Globus pallidus (tissue), 1 donor: ENCODE measurements around the gene SMKR1.
"Not testable (repeated sequence)": the region's sequence is repeated elsewhere in the genome, so short reads cannot be mapped to it uniquely, and the experiment has no call there.

ENCODE experiments used
- DNase-seq: peaks from one replicate; pipeline ENCODE4 v3.0.0-alpha.2; 2015; ENCODE audit warnings: low spot score

Gene SMKR1

DNA sequence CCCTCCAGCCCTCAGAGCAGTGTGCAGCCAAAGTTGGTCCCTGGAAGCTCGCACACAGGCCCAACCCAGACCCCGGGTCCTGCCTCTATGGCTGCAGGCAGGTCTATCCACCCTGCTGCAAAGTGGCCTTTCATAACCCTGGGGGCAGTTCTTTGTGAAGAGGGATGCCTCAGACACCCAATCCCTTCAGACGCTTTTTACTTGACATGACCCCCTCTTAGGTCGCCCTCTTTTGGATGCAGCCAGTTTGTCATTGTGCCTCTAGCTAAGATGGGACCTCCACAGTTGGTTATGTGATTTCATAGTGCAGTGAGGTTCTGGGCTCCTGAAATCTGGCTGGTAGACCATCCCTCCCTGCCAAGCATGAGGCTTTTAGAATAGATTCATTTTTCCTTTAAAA, 27.3 kb downstream of the SMKR1 start:
- no peak for DNase-seq

DNA sequence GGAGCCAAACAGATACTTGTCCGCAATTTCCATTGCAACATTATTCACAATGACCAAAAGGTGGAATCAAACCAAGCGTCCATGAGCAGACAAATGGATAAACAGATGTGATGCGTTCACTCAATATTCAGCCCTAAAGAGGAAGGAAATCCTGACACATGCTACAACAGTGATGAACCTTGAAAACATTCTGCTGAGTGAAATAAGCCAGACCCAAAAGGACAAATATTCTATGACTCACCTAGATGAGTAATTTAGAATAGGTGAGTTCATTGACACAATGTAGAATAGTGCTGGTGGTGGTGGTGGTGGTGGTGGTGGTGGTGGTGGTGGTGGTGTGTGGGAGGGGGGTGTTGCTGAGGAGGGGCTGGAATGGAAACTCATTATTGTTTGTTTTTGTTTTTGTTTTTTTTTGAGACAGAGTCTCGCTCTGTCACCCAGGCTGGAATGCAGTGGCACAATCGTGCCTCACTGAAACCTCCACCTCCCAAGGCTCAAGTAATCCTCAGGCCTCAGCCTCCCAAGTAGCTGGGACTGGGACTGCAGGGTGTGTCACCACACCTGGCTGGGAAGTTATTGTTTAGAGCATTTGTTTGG, 28.6 kb downstream of the SMKR1 start:
- no peak for DNase-seq

DNA sequence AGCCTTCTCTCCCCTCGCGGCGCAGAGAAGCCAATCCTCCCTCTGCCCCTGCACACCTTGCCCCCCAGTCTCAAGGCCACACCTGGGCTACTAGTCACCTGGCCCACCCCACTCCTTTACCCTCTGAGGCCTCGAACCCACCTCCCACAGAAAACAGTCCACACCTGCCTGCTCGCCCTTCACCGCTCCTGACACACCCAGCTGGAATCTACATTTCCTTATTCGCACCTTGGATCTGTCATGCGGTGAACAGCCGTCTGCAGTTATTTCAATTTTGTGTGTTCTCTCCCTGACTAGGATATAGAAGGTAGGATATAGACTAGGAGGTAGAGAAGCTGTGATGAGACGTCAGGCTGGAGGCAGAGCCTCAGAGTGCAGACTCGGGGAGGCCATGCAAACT, 29.4 kb downstream of the SMKR1 start:
- DNase-seq, result no peak

GRCh38 chr7:129532375-129532774, 30.0 kb downstream of the SMKR1 start:
- no peak for DNase-seq

- not testable (repeated sequence) for DNase-seq
Measured at GRCh38 chr7:129534558-129535274, 32.4 kb downstream of the SMKR1 start.

DNA sequence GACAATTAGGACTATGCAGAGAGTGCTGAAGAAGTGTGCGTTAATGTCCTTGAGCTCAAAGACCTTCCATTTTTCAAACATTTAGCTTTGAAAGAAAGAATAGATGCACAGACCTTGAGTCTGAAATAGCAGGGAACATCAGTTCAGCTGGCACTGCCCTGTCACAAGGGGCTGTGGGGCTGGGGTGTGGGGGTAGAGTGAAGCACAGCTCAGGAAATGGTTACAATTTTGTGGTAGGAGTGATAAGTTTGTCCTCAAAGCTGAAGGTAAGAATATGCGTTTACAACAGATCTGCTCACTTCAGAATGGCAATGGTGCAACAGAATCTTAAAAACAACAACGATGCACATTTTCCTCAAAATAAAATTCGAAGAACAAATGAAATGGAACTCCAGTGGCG, 33.6 kb downstream of the SMKR1 start:
- no peak for DNase-seq

DNA sequence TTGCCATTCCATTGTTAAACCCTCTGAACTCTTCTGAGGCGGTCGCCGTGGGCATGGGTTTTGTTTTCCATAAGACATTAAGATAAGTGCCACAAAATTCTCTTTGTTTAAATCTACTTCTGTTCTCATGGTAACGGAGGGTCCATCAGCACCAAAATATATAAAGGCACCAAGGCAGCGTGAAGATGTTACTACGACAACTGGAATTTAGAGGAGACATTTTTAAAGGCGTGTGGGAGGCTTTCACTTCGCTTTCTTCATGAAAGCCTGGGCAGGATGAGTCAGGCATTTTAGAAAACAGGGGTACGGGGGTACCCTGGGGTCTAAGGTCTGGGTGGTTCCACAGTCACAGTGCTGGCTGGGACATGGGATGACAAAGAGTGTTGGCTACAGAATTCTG, 34.0 kb downstream of the SMKR1 start:
- no peak for DNase-seq

DNA sequence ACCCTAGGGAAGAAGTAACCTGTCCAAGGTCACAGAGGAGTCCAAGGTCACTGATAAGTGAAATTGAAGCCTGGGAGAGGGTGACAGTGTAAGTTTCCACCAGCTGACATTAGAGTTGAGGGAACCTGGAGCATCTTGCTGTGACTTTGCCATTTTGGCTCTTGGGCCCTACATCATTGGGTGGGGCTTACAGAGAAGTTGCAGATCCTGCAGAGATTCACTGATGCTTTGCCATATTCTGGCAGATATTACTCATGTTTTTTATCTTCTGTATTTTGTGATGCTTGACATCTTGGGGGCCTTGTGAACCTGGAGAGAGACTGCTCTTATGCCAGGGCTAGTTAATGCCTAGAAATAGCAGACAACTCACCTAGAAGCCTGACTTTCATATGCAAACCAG, 36.5 kb downstream of the SMKR1 start:
- no peak for DNase-seq

GRCh38 chr7:129540340-129540739, 38.0 kb downstream of the SMKR1 start:
- DNase-seq, result no peak

GRCh38 chr7:129544700-129545099, 42.4 kb downstream of the SMKR1 start:
- DNase-seq, result no peak

DNA sequence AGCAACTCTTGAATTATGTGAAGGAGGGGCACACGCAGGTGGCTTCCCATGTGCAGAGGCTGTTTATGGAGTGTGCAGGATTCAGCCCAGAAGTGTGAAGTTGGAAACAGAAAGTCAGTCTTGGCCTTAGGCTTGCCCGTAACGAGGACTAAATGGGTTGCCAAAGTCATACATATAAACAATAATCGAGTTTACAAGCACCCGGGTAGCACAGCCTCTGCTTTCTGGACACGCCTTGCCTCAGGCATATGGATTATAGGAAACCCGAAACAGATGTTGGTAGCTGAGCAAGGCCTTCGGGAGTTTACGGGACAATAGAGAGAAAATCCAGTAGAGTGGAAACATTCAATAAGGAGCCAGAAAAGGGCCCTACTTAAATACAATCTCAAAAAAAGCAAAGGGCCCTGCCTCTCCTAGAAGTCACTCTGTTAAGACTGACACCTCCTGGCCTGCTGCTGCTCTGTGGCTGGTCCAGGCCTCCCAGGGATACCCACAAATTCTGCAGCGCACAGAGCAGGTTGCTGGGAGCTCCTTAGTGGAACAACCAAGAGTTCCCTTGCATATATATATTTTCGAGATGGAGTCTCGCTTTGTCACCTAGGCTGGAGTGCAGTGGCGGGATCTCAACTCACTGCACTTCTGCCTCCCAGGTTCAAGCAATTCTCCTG, 48.5 kb downstream of the SMKR1 start:
- no peak for DNase-seq

GRCh38 chr7:129553899-129554461, 51.6 kb downstream of the SMKR1 start:
- DNase-seq, result no peak

DNA sequence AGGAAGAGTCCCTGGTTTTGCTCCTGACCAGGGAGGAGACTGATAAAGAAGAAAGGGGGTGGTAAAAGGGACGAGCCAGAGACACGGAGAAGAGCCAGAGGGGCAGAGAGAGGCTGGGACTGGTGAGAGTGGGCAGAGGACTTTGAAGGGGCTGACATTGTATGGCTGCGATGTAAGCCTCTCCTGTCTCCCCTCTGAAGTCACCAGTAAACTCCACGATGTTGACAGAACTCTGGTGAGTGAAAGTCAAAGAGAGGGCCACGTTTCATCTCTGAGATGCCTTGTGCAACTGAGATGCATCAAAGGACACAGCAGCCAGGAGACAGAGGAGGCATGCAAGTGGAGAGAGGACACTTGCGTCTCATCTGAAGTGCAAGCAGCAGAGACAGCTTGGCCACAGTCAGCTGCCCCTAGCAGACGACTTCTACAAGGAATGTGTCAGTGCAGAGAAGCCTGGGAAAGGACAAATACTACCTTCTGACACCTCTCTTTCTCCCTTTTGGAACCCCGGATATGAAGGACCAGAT, 54.3 kb downstream of the SMKR1 start:
- DNase-seq, result no peak

DNA sequence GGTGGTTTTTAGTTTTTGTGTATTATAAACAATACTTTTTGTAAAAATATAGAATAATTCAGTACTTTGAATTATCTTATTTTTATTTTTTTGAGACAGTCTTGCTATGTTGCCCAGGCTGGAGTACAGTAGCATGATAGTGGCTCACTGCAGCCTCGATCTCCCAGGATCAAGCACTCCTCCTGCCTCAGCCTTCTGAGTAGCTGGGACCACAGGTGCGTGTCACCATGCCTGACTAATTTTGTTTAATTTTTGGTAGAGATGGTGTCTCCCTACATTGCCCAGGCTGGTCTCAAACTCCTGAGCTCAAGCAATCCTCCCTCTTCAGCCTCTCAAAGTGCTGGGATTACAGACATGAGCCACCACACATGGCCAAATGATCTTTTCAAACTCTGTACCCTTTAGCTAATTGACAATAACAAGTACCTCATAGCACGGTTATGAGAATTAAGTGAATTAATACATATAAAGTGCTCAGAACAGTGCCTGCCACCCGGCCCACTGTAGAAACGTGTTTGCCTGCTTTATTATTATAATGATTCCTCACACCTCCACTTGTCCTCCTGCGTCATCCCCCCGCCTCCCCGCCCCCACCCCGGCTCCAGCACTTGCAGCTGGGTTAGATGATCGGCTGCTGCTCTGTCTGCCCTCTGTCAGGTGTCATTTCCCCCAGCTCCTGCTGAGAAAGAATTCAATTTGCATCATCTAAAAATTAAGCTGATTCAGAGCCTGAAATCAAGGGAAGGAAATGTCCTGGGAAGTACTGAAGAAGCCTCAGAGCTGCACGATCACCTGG, 55.6 kb downstream of the SMKR1 start:
- no peak for DNase-seq

DNA sequence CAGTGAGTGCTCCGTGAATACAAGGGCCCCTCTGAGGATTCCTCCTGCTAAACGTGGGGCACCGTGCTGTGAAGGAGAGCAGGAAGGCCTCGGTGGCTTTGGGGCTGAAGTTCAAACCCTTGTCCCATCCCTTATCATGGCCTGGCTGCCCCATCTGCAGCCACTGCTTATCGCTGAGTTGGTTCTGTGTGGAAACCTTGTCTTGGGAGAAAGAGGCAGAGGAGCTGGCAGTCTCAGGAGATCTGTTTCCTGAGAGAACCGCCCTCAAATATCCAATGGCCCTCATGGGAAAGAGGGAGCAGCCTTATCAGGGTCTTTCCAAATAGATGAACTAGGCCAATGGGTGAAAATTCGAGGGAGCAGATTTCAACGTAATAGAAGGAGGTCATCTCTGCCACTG, 57.2 kb downstream of the SMKR1 start:
- DNase-seq, result no peak

GRCh38 chr7:129560831-129561230, 58.5 kb downstream of the SMKR1 start:
- no peak for DNase-seq

DNA sequence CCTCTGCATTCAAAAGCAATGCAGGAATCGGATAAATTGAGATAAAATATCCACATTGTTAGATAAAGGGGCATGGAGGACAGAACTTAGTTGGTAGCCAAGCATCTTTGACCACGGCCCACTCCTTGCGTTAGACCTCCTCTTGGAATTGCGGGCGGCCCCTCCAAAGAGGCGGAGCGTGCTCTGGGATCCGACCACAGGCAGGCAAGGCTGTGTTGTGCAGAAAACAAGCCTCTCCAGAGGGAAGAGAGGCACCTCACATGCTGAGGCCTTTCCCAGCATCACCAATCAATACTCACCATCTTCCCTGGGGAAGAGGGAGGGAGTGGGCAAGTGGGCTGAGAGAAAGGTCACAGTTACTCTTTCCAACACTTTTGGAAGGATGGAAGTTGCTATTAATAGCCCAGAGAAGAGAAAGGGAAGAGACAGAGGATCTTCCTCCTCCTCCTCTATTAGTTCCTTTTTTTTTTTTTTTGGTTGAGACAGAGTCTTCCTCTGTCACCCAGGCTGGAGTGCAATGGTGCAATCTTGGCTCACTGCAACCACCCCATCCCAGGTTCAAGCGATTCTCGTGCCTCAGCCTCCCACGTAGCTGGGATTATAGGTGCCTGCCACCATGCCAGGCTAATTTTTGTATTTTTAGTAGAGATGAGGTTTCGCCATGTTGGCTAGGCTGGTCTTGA, 59.5 kb downstream of the SMKR1 start:
- DNase-seq, result no peak
